ENCODE measurements around the gene MAD1L1. TPM values are rescaled to one million over a fixed set of nuclear protein-coding genes. Genes with fewer than 3 reads are reported as not detected.

Gene MAD1L1
- total and polyA plus RNA-seq, 2 of the 8 experiments (the other 6 are each of a cell fraction or from before 2014, with no cell fraction given), result 40.4 to 44.6 TPM

DNA sequence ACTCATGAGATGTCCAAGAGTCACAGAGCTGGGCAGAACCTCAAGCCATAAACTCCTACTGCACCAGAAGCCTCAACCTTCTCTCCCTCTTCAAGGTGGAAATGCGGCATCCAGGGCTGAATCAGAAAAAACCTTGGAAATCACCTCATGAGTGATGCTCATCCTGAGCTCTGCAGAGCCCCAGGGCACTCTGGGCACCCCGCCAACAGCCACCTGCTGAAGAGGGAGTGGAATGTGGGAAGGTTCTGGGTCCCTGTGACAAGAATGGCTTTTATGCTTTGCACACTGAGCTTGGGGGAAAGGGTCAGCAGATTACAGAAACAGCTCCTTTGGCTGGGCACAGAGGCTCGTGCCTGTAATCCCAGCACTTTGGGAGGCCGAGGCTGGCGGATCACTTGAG lies 28.1 kb upstream of the MAD1L1 start:
- peaks cover 0 to 7% of the 10 kb centered on the region in 2 experiments for H4K20me1 ChIP-seq (replicated peaks in 1 of 2; ENCODE audit: control insufficient read depth in 1 of 2, insufficient read depth in 2 of 2, low read length in 2 of 2)
- no peak overlapping the region for H3K4me3 ChIP-seq (ENCODE audit: extremely low read depth in 1 of 4, insufficient read depth in 2 of 4, low read depth in 3 of 4, low read length in 4 of 4)
- H3K23ac ChIP-seq (ENCODE audit: insufficient read length), result no peak overlapping the region
- H2BK15ac ChIP-seq (ENCODE audit: low read length), result no peak overlapping the region
- H3K4me2 ChIP-seq (ENCODE audit: insufficient read depth in 1 of 2, low read depth in 2 of 2, low read length in 2 of 2), result no peak overlapping the region
- H3K4ac ChIP-seq (replicated peaks; ENCODE audit: insufficient read length, low read depth, low read length), result no peak overlapping the region
- no peak overlapping the region for H2BK120ac ChIP-seq (replicated peaks; ENCODE audit: low read depth, low read length)
- H3K27ac ChIP-seq (ENCODE audit: low read depth, low read length), result no peak overlapping the region
- no peaks in the 10 kb centered on the region for H3K79me2 ChIP-seq (ENCODE audit: control insufficient read depth in 1 of 2, insufficient read depth in 2 of 2, low read length in 2 of 2)
- H3K9me3 ChIP-seq (ENCODE audit: insufficient read depth in 2 of 2, low read depth in 1 of 2, low read length in 1 of 2), result no peaks in the 10 kb centered on the region
- H2BK12ac ChIP-seq (ENCODE audit: low read depth, low read length), result no peak overlapping the region
- no peak for FAIRE-seq
- H3K56ac ChIP-seq (replicated peaks; ENCODE audit: insufficient read length, low read depth, low read length), result no peak overlapping the region
- H2BK20ac ChIP-seq (ENCODE audit: low read length), result no peak overlapping the region
- H4K8ac ChIP-seq (ENCODE audit: extremely low read depth, insufficient read depth, low read length), result no peak overlapping the region
- H4K5ac ChIP-seq (ENCODE audit: insufficient read length, low read depth, low read length), result no peak overlapping the region
- H3K79me1 ChIP-seq (ENCODE audit: low read depth, low read length), result no peaks in the 10 kb centered on the region; the same call in 1 of the 2 replicates
- POLR2A ChIA-PET (ENCODE audit: partially characterized antibody), result interaction anchor here (1.4 to 4.1 kb wide), 3 partner anchors 19 to 93 kb away, joined by 4 to 13 read pairs (median 5); partner anchors contain the start of genes EIF3B, MRM2 and NUDT1
- no peak overlapping the region for H2AK5ac ChIP-seq (ENCODE audit: low read depth, low read length)
- DNase-seq (ENCODE audit: low read depth in 1 of 2, low spot score in 2 of 2), result no peak
- no peak overlapping the region for H4K91ac ChIP-seq (replicated peaks; ENCODE audit: insufficient read length, low read length)
- H3K18ac ChIP-seq (ENCODE audit: extremely low read depth, low read length), result no peak overlapping the region
- no peaks in the 10 kb centered on the region for H3K27me3 ChIP-seq (replicated peaks in 1 of 4; ENCODE audit: control insufficient read depth in 3 of 4, extremely low read depth in 1 of 4, insufficient read depth in 3 of 4, low read length in 3 of 4)
- WGBS, 2 experiments (ENCODE audit: extremely low coverage in 1 of 2, insufficient coverage in 1 of 2, insufficient read length in 1 of 2, insufficient replicate concordance in 2 of 2, low coverage in 1 of 2, low lambda C conversion rate in 2 of 2, missing lambda C conversion rate in 1 of 2), result 89% methylated on average over 5 of the region's 5 CpGs; no CpG with 5 or more reads in 1 of the 2 experiments
- H3K23me2 ChIP-seq (ENCODE audit: low read depth, low read length), result no peaks in the 10 kb centered on the region
- CTCF ChIA-PET (ENCODE audit: partially characterized antibody), result interaction anchor here (0.7 to 7.4 kb wide), 5 partner anchors 12 to 120 kb away, joined by 3 to 38 read pairs (median 3); no protein-coding TSS in a partner anchor
- peaks cover 4 to 10% (median 5%) of the 10 kb centered on the region in 4 experiments; a peak in 5 of 8 replicates for H3K36me3 ChIP-seq (ENCODE audit: control insufficient read depth in 2 of 4, insufficient read depth in 4 of 4, low read length in 3 of 4)
- no peak overlapping the region for H2AFZ ChIP-seq (ENCODE audit: low read length)
- H3K14ac ChIP-seq (ENCODE audit: insufficient read length), result no peak overlapping the region
- no peak overlapping the region for H2BK5ac ChIP-seq (ENCODE audit: low read depth, low read length)
- H3K4me1 ChIP-seq (replicated peaks in 1 of 4; ENCODE audit: control insufficient read depth in 3 of 4, insufficient read depth in 4 of 4, low read length in 3 of 4), result no peaks in the 10 kb centered on the region
- H3K9ac ChIP-seq (replicated peaks in 1 of 4; ENCODE audit: extremely low read depth in 1 of 4, low read depth in 3 of 4, low read length in 3 of 4), result no peak overlapping the region
- TF ChIP-seq NANOG (IDR thresholded peaks at IDR 0.05; ENCODE audit: insufficient read depth, low read depth, low read length, poor library complexity, severe bottlenecking) (no peak), CBX5 (IDR thresholded peaks at IDR 0.05; ENCODE audit: low read depth, low read length) (no peak), RXRA (IDR thresholded peaks at IDR 0.05; ENCODE audit: insufficient read depth, low read depth, low read length) (no peak), CREB1 (IDR thresholded peaks at IDR 0.05) (no peak), POLR2AphosphoS5 (IDR thresholded peaks at IDR 0.05; ENCODE audit: low read depth, low read length) (no peak), SP4 (IDR thresholded peaks at IDR 0.05; ENCODE audit: low read length) (no peak), BACH1 (IDR thresholded peaks at IDR 0.05; ENCODE audit: low read length) (no peak)
- TF ChIP-seq, protein P1, sequence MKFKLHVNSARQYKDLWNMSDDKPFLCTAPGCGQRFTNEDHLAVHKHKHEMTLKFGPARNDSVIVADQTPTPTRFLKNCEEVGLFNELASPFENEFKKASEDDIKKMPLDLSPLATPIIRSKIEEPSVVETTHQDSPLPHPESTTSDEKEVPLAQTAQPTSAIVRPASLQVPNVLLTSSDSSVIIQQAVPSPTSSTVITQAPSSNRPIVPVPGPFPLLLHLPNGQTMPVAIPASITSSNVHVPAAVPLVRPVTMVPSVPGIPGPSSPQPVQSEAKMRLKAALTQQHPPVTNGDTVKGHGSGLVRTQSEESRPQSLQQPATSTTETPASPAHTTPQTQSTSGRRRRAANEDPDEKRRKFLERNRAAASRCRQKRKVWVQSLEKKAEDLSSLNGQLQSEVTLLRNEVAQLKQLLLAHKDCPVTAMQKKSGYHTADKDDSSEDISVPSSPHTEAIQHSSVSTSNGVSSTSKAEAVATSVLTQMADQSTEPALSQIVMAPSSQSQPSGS (IDR thresholded peaks at IDR 0.05; ENCODE audit: low read length), result no peak
- TF ChIP-seq, protein P2, sequence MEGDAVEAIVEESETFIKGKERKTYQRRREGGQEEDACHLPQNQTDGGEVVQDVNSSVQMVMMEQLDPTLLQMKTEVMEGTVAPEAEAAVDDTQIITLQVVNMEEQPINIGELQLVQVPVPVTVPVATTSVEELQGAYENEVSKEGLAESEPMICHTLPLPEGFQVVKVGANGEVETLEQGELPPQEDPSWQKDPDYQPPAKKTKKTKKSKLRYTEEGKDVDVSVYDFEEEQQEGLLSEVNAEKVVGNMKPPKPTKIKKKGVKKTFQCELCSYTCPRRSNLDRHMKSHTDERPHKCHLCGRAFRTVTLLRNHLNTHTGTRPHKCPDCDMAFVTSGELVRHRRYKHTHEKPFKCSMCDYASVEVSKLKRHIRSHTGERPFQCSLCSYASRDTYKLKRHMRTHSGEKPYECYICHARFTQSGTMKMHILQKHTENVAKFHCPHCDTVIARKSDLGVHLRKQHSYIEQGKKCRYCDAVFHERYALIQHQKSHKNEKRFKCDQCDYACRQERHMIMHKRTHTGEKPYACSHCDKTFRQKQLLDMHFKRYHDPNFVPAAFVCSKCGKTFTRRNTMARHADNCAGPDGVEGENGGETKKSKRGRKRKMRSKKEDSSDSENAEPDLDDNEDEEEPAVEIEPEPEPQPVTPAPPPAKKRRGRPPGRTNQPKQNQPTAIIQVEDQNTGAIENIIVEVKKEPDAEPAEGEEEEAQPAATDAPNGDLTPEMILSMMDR (IDR thresholded peaks at IDR 0.05; ENCODE audit: control extremely low read depth in 1 of 3, insufficient read depth in 1 of 3, low read depth in 1 of 3, low read length in 3 of 3), result no peak
